ENCODE results near the gene CLN6. TPM values are rescaled to one million over a fixed set of nuclear protein-coding genes. Genes with fewer than 3 reads are reported as not detected.

Gene CLN6
- total and polyA plus RNA-seq, 9 of the 15 experiments (the other 6 are each of a cell fraction or from before 2014, with no cell fraction given), result 0.71 to 53.3 (median 39.3) TPM

- Histone ChIP-seq H3K4me2 (ENCODE audit: insufficient read depth, low read length) (no peak overlapping the region), H3K9ac (ENCODE audit: insufficient read depth in 1 of 2, low read depth in 2 of 2, low read length in 2 of 2) (peak overlapping the region in 1 of 2 experiments; percentile 77; a peak in 1 of 4 replicates), H3K27me3 (ENCODE audit: control insufficient read depth in 2 of 2, insufficient read depth in 2 of 2, low read length in 2 of 2) (no peaks in the 10 kb centered on the region), H3K79me2 (ENCODE audit: control insufficient read depth, insufficient read depth, low read length) (peaks cover 6% of the 10 kb centered on the region; the same call in 1 of the 3 replicates), H2AFZ (ENCODE audit: low read depth, low read length) (no peak overlapping the region), H4K20me1 (replicated peaks; ENCODE audit: control insufficient read depth, insufficient read depth, low read length) (no peaks in the 10 kb centered on the region), H3K27ac (ENCODE audit: extremely low read depth, low read depth, low read length) (no peak overlapping the region), H3K4me1 (replicated peaks in 1 of 2; ENCODE audit: control insufficient read depth in 2 of 2, insufficient read depth in 2 of 2, low read length in 2 of 2) (peaks cover 0 to 19% of the 10 kb centered on the region in 2 experiments; a peak in 3 of 5 replicates), H3K9me3 (replicated peaks; ENCODE audit: control insufficient read depth, insufficient read depth, low read depth, low read length) (no peaks in the 10 kb centered on the region), H3K9me1 (ENCODE audit: control insufficient read depth, insufficient read depth, low read length) (no peaks in the 10 kb centered on the region), H3K4me3 (no peak overlapping the region), H3K36me3 (ENCODE audit: control insufficient read depth, insufficient read depth, low read length) (peaks cover 47% of the 10 kb centered on the region)
- no peak for DNase-seq (ENCODE audit: extremely low read depth in 1 of 4, low spot score in 3 of 4)
- intact Hi-C loops (cut with micrococcal nuclease) (no loop called here), in situ Hi-C loops (cut with MboI) (no loop called here)
- POLR2A ChIA-PET, result interaction anchor here (0.8 kb wide), 1 partner anchor 13 kb away, joined by 3 read pairs; no protein-coding TSS in a partner anchor
- FAIRE-seq, result no peak
- CTCF ChIA-PET (ENCODE audit: low intra/inter-chr PET ratio), result no interaction called here
- BruUV-seq (replicated peaks), result no TSS peak
- TF ChIP-seq RBM22 (IDR thresholded peaks at IDR 0.05; ENCODE audit: low read depth, low read length, poor library complexity, severe bottlenecking) (peak; percentile 46), SMARCA4 (IDR thresholded peaks at IDR 0.05) (no peak), SMC3 (conservative IDR thresholded peaks at IDR 0.05; ENCODE audit: insufficient read depth, low read depth, low read length) (no peak), ZNF165 (CRISPR knock-in tag; IDR thresholded peaks at IDR 0.05; ENCODE audit: borderline replicate concordance) (no peak), SMARCE1 (IDR thresholded peaks at IDR 0.05) (no peak), HLTF (IDR thresholded peaks at IDR 0.05) (no peak), POLR2G (IDR thresholded peaks at IDR 0.05; ENCODE audit: low read depth, low read length) (peak; percentile 32; the same call in 1 of the 2 replicates), BCLAF1 (IDR thresholded peaks at IDR 0.05; ENCODE audit: borderline replicate concordance in 1 of 2, control insufficient read depth in 1 of 2, low read depth in 2 of 2, low read length in 1 of 2) (no peak), NKRF (IDR thresholded peaks at IDR 0.05; ENCODE audit: borderline replicate concordance) (no peak)
- 100% methylated on average over 8 of the region's 8 CpGs for WGBS (ENCODE audit: insufficient coverage, low coverage, missing lambda C conversion rate)
- ATAC-seq, result no peak
These were observed 32.4 kb downstream of the CLN6 start for GRCh38 chr15:68197170-68197492.
